HG02642 (cell line): Measurements from ENCODE around the gene TBKBP1.

Source experiments
- ATAC-seq: cut with Tn5 transposase; IDR thresholded peaks from one replicate; pipeline ENCODE4 v1.9.1; 2021; ENCODE audit warnings: mild to moderate bottlenecking; ENCODE audit not compliant: unreplicated experiment, poor library complexity

Gene TBKBP1

DNA sequence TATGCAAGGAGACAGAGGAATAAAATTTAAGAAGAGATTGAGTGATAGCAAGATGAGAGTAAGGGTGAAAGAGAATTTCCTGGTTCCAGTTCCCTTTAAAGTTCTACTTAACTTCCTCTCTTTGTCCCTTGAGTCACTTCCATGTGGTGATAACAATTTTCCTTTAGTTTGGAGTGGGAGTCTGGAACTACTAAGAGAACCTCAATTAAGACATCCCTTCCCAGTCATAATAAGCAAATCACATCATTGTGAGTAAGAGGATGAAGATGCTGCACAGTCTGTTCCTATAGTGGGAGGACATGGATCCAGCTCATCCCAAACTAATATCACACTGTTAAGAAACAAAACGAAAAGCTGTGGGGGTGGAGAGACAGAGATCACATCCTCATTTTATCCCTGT, 63.4 kb downstream of the TBKBP1 start:
- no peak for ATAC-seq

DNA sequence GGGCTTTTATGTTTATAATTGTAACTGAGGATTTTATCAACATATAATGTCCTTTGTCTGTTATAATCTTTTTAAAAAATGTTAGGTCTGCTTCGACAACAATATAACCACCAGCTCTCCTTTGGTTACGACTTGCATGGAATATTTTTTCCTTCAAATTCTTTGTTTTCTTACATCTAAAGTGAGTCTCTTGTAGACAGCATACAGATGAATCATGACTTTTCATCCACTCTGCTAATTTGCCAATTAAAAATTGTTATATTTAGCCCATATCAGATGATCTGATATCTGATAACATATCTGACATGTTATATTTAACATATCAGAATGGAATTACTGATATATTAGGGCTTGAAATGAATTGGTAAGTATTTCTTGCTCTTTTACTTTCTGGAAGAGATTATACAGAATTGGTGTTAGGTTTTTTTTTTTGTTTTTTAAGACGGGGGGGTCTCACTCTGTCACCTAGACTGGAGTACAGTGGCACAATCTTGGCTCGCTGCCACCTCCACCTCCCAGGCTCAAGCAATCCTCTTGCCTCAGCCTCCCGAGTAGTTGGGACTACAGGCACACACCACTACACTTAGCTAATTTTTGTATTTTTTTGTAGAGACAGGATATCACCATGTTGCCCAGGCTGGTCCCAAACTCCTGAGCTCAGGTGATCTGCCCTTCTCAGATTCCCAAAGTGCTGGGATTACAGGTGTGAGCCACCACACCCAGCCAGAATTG, 66.6 kb downstream of the TBKBP1 start:
- ATAC-seq: no peak
